Upper lobe of left lung (tissue), 6 donors: ENCODE measurements around the gene SELENOS. TPM values are rescaled to one million over a fixed set of nuclear protein-coding genes. Genes with fewer than 3 reads are reported as not detected.

Experiments used
- ATAC-seq, 2 donors: fragments of 200-7000 bp; cut with Tn5 transposase; one replicate each; pipeline ENCODE4 v1.9.1; 2022; ENCODE audit warnings: mild to moderate bottlenecking in 2 of 2, moderate library complexity in 2 of 2; ENCODE audit not compliant: low FRiP score in 2 of 2
- DNase-seq, 2 donors: peaks; one replicate each; pipeline ENCODE4 v3.0.0-alpha.2; 2019 to 2020
- H3K27ac ChIP-seq, 4 donors: fragments of 200-600 bp; sonication (generic); one replicate each; pipeline ENCODE4 v1.5.1; 2016 to 2019
- H3K27me3 ChIP-seq, 4 donors: fragments of 200-600 bp; sonication (generic); one replicate each; pipeline ENCODE4 v1.5.1; 2017 to 2019
- H3K36me3 ChIP-seq, 4 donors: fragments of 200-600 bp; sonication (generic); one replicate each; pipeline ENCODE4 v1.5.1; 2016 to 2019
- H3K4me1 ChIP-seq, 4 donors: fragments of 200-600 bp; sonication (generic); one replicate each; pipeline ENCODE4 v1.5.1; 2018 to 2019
- H3K4me3 ChIP-seq, 4 donors: fragments of 200-600 bp; sonication (generic); one replicate each; pipeline ENCODE4 v1.5.1; 2017 to 2019; ENCODE audit warnings: mild to moderate bottlenecking in 2 of 4, moderate library complexity in 1 of 4
- H3K9me3 ChIP-seq, 4 donors: fragments of 200-600 bp; sonication (generic); one replicate each; pipeline ENCODE4 v1.5.1; 2018 to 2019
- CTCF ChIP-seq, 6 experiments: fragments of 450-650 bp in 4 of 6; fragments of 200-600 bp in 2 of 6; sonication (generic) in 2 of 6; IDR thresholded peaks; one replicate each; pipeline ENCODE4 v1.5.1; 2016 to 2019; ENCODE audit warnings: antibody characterized with exemption in 6 of 6
- EP300 ChIP-seq, 4 donors: sonication (generic); formaldehyde crosslinking; IDR thresholded peaks; one replicate each; pipeline ENCODE4 v1.5.1; 2017; ENCODE audit warnings: antibody characterized with exemption in 4 of 4, control low read depth in 2 of 4
- POLR2A ChIP-seq, 4 donors: fragments of 450-650 bp; IDR thresholded peaks; one replicate each; pipeline ENCODE4 v1.5.1; 2016 to 2017; ENCODE audit warnings: antibody characterized with exemption in 4 of 4, mild to moderate bottlenecking in 2 of 4
- POLR2AphosphoS5 ChIP-seq, 2 donors: sonication (generic); formaldehyde crosslinking; IDR thresholded peaks; one replicate each; pipeline ENCODE4 v1.5.1; 2017; ENCODE audit warnings: antibody characterized with exemption in 2 of 2
- WGBS, 2 donors: methylation state at CpG; one replicate each; pipeline ENCODE4 v1.1.5; 2017 to 2018; 5-methylcytosine and 5-hydroxymethylcytosine counted together
- total RNA-seq, 6 donors: library from RNA; depleted of rRNA in 4 of 6; stranded (reverse); fragments of >200 nt in 4 of 6; gene quantifications; one replicate each; pipeline versions ENCODE4 v1.1.0 to v1.2.1, GENCODE V29; 2016 to 2021
- donor health status: DM: no; HTN: no; CAD: no; lungs with moderate emphysema.
- donor health status: DM: no; HTN: yes; CAD: no; lungs with severe emphysema.

SELENOS gene
- total RNA-seq, 6 donors from 2014 or later: 48.2 to 106 (median 78.2) TPM

GRCh38 chr15:101310161-101310480, 32.8 kb upstream of the SELENOS start:
- TF ChIP-seq EP300 (IDR thresholded peaks at IDR 0.05): no peak
- no peak for TF ChIP-seq POLR2AphosphoS5 (IDR thresholded peaks at IDR 0.05)
- no peak for TF ChIP-seq POLR2A (IDR thresholded peaks at IDR 0.05)
- TF ChIP-seq CTCF (IDR thresholded peaks at IDR 0.05): no peak
- Histone ChIP-seq H3K27me3 (no peaks in the 10 kb centered on the region), H3K4me1 (no peaks in the 10 kb centered on the region), H3K36me3 (no peaks in the 10 kb centered on the region), H3K4me3 (no peak overlapping the region), H3K27ac (no peak overlapping the region), H3K9me3 (no peaks in the 10 kb centered on the region)
- no peak for ATAC-seq
- DNase-seq: peak in 1 of 2 donors; percentile 14
- WGBS, 2 donors: 87 to 91% methylated on average over 5 to 7 of the region's 7 CpGs

- H3K27me3 ChIP-seq: no peaks in the 10 kb centered on the region
- no peaks in the 10 kb centered on the region for H3K4me1 ChIP-seq
- H3K9me3 ChIP-seq: no peaks in the 10 kb centered on the region
- no peak for ATAC-seq
- no peak overlapping the region for H3K4me3 ChIP-seq
- H3K36me3 ChIP-seq: no peaks in the 10 kb centered on the region
- WGBS, 2 donors: 83 to 90% methylated on average over 17 to 26 of the region's 26 CpGs
- TF ChIP-seq EP300 (IDR thresholded peaks at IDR 0.05) (no peak), POLR2A (IDR thresholded peaks at IDR 0.05) (no peak), POLR2AphosphoS5 (IDR thresholded peaks at IDR 0.05) (no peak), CTCF (IDR thresholded peaks at IDR 0.05) (no peak)
- H3K27ac ChIP-seq: no peak overlapping the region
- peak in 1 of 2 donors; percentile 12 for DNase-seq
Measured at GRCh38 chr15:101309436-101310160, 32.3 kb upstream of the SELENOS start.

GRCh38 chr15:101308604-101309435, 31.5 kb upstream of the SELENOS start:
- no peak overlapping the region for H3K4me3 ChIP-seq
- no peaks in the 10 kb centered on the region for H3K9me3 ChIP-seq
- no peaks in the 10 kb centered on the region for H3K4me1 ChIP-seq
- H3K27ac ChIP-seq: no peak overlapping the region
- no peak for ATAC-seq
- H3K36me3 ChIP-seq: no peaks in the 10 kb centered on the region
- DNase-seq: peak in 1 of 2 donors; percentile 15
- no peaks in the 10 kb centered on the region for H3K27me3 ChIP-seq
- WGBS, 2 donors: 76 to 87% methylated on average over 6 to 19 of the region's 20 CpGs
- TF ChIP-seq POLR2A (IDR thresholded peaks at IDR 0.05): no peak
- TF ChIP-seq CTCF (IDR thresholded peaks at IDR 0.05): no peak
- TF ChIP-seq POLR2AphosphoS5 (IDR thresholded peaks at IDR 0.05): no peak
- no peak for TF ChIP-seq EP300 (IDR thresholded peaks at IDR 0.05)

GRCh38 chr15:101307897-101308603, 30.8 kb upstream of the SELENOS start:
- Histone ChIP-seq H3K27me3 (no peaks in the 10 kb centered on the region), H3K4me1 (no peaks in the 10 kb centered on the region), H3K9me3 (no peaks in the 10 kb centered on the region), H3K36me3 (no peaks in the 10 kb centered on the region), H3K27ac (no peak overlapping the region), H3K4me3 (no peak overlapping the region)
- no peak for ATAC-seq
- DNase-seq: peak in 1 of 2 donors; percentile 15
- WGBS, 2 donors: 83 to 92% methylated on average over 12 to 16 of the region's 16 CpGs
- TF ChIP-seq EP300 (IDR thresholded peaks at IDR 0.05) (no peak), POLR2AphosphoS5 (IDR thresholded peaks at IDR 0.05) (no peak), POLR2A (IDR thresholded peaks at IDR 0.05) (no peak), CTCF (IDR thresholded peaks at IDR 0.05) (no peak)
